Hematopoietic multipotent progenitor cell (in vitro differentiated cells): ENCODE measurements around the gene VASH2. TPM values are rescaled to one million over a fixed set of nuclear protein-coding genes. Genes with fewer than 3 reads are reported as not detected.
"Not testable (repeated sequence)": the region's sequence is repeated elsewhere in the genome, so short reads cannot be mapped to it uniquely, and the experiment has no call there.

Experiments
- DNase-seq, 3 donors: peaks; one replicate each; pipeline ENCODE4 v3.0.0-alpha.2; 2011 to 2015; ENCODE audit warnings: low read depth in 2 of 3, low spot score in 2 of 3
- total RNA-seq: library from RNA; depleted of rRNA; stranded (reverse); fragments of >200 nt; gene quantifications from one replicate; pipeline ENCODE4 v1.2.3, GENCODE V29; 2012

VASH2 gene
- total RNA-seq, 1 donor, result 0.81 TPM

GRCh38 chr1:213017447-213018273, 67.3 kb downstream of the VASH2 start:
- DNase-seq, result no peak

GRCh38 chr1:213019450-213019849, 69.1 kb downstream of the VASH2 start:
- DNase-seq, result no peak

GRCh38 chr1:213020016-213020415, 69.7 kb downstream of the VASH2 start:
- no peak for DNase-seq

GRCh38 chr1:213027024-213027423, 76.7 kb downstream of the VASH2 start:
- not testable (repeated sequence) for DNase-seq

- DNase-seq, result no peak
These were observed 82.3 kb downstream of the VASH2 start for GRCh38 chr1:213032651-213033050.

- DNase-seq, result no peak
These were observed 84.4 kb downstream of the VASH2 start for GRCh38 chr1:213034713-213035112.

- no peak for DNase-seq
These were observed 85.2 kb downstream of the VASH2 start for GRCh38 chr1:213035573-213035972.

Other genes with a start within 250 kb of the VASH2 start
- 43.9 TPM for gene NSL1, start 158.8 kb upstream of the VASH2 start, total RNA-seq
- gene TATDN3, start 158.6 kb upstream of the VASH2 start, total RNA-seq, result 7.8 TPM
- not detected for gene SPATA45, start 102.9 kb upstream of the VASH2 start, total RNA-seq
- gene FLVCR1, start 92.3 kb upstream of the VASH2 start, total RNA-seq, result 18.3 TPM
- gene ANGEL2, start 65.3 kb downstream of the VASH2 start, total RNA-seq, result 39.9 TPM
- gene RPS6KC1, start 100.7 kb downstream of the VASH2 start, total RNA-seq, result 15.6 TPM